NCI-H146 (cell line): ENCODE measurements around the gene CLDND2.

Source experiments
- DNase-seq: peaks from one replicate; lab custom pipeline; 2025; lab: John Stamatoyannopoulos, UW

CLDND2 gene

DNA sequence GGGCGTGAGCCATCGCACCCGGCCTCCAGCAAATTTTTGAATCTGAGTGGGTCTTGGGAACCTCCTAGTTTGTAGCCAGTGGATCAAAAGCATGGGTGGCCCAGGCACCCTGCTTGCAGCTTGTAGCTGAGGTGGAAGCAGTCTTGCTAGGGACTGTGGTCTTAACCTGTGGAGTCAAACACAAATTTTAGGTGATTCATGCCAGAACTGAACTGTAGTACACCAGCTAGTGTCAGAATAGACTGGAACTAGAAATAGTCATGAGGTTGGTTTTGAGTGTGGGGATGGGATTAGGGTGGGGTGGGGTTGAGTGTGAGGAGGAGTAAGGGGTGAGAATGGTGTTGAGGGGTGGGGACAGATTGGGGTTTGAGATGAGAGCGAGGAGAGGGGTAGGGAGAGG, 13.2 kb upstream of the CLDND2 start:
- DNase-seq: no peak

DNA sequence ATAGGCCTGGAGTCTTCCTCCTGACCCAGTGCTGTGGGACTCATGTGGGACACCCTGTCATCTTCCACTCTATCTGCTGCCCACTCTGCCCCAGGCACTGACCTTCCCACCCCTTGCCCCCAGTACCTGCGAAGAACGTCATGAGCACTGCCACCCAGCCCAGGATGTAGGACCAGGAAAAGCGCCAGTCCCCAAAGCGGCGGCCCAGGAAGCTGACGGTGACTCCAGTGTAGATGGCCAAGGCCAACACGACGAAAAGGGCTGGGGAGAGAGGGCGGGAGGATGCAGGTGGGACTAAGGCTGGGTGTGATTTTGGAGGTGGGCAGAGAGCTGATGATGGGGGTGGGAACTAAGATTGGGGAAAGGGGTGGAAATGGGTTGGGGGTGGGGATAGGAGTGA, 11.6 kb upstream of the CLDND2 start:
- no peak for DNase-seq

DNA sequence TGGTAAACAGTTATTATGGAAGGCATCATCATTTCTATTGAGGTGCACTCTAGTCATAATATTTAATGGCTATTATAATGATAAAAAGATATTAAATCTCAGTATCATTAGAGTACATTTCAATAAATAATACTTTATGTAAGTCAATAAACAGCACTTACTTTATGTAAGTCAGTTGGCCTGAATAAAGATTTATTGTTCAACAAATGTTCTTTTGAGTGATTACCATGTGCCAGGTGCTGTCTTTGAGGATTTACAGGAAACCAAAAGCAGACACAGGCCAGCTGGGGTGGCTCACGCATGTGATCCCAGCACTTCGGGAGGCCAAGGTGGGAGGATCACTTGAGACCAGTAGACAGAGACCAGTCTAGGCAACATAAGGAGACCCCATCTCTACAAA, 8.6 kb upstream of the CLDND2 start:
- no peak for DNase-seq

DNA sequence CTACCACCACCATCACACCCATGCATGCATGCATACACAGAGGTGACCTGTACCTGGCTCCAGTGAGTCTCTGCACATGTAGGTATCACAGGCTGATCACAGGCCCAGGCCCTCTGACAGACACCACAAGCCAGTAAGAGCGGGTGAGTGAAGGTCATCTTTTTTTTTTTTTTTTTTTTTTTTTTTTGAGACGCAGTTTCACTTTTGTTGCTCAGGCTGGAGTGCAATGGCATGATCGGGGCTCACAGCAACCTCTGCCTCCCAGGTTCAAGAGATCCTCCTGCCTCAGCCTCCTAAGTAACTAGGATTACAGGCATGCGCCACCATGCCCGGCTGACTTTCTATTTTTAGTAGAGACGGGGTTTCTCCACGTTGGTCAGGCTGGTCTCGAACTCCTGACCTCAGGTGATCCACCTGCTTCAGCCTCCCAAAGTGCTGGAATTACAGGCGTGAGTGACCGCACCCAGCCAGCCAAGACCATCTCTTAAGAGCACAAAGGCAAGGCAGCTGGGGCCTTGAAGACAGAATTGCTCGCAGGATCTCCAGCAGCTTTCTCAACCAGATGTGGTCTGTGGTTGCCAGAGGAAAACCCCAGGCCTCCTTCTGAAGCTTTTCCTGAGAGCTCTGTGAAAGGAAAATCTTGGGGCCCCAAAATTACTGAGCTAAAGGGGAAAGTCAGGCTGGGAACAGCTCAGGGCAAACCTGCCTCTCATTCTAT, 6.9 kb upstream of the CLDND2 start:
- no peak for DNase-seq

DNA sequence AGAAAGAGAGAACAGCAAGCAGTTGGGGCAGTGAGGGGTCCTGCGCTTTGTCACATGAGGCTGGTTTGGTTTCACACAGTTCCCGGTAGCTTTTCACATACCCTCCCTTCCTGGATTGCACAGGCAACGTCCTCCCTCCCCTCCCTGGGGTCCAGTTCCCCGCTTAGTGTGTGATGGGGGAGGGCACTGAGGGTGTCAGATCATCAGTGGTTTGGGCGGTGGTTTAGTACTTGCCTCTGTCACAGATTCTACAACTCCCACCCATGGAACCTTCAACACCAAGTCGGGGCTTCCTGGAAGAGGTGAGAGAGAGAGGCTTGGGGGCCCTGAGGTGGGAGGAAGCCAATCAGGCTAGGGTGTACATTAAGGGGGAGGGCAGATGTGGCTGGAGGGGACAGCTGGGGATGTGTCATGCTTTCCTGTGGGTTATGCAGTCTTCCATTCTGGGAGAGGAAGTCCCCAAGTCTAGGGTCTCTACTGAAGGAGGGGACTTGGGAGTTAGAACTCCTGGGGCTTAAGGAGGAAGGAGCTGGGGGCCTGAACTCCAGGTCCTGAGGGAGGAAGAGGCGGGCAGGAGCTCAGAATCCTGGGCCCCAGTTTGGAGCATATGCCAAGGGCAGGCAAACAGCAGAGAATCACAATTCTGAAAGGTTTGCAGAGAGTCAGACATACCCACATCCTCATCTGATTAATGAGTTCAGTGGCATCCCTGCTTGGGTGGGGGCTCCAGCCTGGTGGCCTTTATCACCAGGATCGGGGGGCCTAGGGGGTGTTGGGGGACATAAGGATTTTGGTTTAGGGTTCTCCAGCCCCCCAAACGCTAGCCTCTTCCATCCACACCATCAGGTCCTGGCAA, 4.1 kb upstream of the CLDND2 start, which contains the start of gene NKG7:
Gene NKG7 (minus strand): TSS at position 6 of the 856 bp plus-strand sequence. CDS start 119 bp downstream, outside the sequence.
- DNase-seq: no peak

DNA sequence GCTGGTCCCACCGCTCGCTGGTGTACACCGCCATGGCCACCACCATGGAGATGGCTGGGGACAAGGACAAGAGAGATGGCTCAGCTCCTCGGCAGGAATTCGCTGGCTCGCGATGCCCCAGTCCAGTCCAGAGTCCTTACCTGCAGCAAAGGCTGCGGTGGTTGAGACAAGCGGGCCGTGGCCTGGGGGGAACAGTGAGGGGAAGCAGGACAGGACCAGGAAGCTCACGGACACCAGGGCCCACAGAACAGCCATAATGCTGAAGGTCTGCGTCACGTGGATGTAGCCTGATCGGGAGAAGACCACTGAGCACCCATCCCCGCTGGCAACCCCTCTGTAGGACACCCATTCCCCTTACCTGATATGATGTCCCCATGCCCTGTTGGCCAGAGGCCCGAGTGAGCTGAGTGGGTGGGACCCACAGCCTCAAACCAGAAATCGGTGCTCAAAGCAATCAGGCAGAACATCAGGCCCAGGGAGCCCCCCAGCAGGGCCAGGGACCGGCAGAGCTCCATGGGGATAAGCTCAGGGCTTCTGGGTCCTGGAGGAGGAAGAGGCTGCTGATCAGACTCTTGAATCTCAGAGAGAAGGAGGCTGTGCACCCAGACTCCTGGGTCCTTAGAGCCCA, 3.3 kb upstream of the CLDND2 start:
- DNase-seq: no peak

DNA sequence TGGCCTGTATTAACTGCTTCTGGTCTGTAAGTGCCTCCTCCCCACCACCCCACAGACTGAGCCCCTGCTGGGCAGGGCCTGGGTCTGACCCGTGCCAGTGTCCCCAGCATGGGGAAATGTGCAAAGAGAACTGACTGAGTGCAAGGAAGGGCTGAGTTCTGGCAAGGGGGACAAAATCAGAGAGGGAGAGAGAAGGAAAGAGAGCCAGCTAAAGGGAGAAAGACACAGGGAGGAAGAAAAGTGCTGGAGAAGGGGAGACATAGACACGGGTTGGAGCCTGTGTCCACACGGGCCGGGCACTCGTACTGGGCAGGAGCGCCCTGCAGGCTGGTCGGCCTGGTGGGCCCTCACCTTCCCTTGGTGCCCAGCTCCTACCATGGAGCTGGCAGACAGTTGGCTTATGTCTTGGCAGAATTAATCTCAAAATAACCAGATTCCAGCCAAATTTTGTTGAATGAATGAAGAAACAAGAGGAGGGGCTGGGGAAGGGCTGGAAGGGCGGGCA, 2.4 kb upstream of the CLDND2 start:
- DNase-seq: no peak

DNA sequence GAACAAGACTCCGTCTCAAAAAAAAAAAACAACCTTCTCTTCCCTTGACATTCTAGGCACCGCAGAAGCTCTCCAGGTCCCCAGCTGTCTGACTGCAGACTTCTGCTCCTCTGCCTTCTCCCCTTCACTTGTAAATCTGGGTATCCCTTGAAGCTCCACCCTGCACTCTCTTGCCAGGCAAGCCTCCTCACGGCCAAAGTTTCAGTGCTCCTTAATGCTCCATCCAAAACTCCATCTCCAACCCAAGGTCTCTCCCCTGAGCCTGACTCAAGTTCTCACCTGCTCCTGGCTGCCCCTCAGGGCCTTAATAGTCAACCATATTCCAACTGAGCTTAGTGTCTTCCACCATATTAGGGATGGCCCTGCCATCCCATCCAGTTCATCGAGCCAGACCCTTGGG, 1.4 kb upstream of the CLDND2 start:
- no peak for DNase-seq

DNA sequence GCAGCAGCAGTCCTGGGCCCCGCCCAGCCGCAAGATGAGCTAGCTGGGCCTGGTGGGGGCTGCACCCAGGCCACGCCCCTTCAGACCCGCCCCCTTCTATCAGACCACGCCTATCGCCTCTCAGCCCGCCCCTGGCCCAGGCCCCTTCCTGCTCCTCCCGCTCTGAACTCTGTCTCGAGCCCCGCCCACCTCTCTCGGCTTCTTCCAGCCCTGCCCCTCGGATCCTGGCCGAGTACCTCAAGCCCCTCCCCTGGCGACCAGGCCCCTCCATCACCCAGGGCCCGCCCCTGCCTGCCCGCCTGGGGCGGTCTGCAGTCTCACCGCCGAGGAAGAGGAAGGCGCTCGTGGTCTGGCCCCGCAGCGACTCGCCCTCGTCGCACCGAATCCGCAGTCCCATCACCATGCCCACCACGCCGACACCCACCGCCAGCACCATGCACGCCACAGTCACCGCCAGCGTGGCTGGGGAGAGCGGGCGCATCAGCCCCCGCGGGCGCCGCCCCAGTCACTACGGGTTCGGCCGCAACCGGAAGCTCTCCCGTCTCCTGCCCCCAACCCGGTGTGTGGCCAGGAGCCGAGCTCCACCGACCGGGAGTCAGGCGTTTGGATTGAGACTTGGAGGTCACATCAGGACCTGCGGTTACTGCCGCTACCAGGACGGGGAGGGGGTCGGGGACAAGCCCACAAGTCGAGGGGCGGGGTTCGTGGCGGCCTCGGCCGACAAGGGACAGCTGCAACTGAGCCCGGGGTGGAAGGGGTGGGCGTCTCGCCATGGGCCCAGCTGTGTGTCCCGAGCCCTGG, 1.0 kb downstream of the CLDND2 start:
- peak; percentile 19 for DNase-seq

DNA sequence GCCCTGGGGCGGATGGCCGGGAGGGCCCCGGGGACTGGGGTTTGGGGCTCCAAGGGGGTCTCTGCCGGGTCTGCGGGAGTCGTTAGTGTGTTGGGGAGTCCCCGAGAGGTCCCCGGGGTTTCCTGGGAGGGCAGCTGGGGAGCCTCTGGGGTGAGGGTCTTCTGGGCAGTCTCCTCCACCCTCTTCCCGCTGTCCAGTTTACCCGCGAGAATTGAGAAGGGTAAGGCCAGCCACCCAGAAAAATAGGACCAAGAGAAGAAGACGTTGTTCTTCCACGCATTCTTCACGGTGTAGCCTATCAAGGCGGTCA, 1.6 kb downstream of the CLDND2 start:
- no peak for DNase-seq

DNA sequence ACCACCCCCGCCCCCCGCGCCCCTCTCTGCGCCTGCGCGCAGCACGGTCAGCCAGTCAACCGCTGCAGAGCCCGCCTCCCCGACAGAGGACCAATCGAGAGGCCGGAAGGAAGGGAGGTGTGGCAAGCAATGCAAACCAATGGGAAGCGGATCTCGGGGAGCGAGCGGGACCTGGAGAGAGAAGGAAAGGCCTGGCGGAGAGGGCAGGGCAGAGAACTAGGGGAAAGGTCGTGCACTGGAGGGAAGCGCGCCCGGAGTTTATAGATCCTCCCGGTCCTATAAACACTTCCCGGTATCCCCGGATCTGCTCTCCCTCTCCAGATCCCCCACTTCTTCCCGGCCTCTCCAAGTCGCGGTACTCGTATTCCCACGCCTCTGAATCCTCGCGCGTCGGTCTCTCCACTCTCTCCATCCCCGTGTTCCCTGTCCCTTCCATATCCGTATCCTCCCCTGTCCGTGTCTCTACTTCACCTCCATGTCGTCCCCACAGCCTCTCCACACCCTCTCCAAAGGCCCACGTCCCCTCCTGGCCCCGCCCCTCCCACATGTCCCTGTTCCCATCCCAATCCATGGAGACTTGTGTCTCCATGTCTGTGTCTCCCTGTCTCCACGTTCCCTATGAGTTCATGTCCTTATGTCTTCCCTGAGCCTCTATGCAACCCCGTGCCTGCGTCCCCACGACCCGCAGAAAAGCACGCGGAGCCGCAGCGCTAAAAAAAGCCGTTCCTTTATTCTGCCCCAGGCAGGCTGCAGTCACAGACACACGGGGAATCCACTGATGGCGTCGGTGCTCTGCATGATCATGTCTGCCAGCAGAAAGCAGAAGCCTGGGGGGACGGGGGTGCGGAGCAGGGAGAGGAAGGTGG, 2.2 kb downstream of the CLDND2 start:
- DNase-seq: peak; percentile 74

DNA sequence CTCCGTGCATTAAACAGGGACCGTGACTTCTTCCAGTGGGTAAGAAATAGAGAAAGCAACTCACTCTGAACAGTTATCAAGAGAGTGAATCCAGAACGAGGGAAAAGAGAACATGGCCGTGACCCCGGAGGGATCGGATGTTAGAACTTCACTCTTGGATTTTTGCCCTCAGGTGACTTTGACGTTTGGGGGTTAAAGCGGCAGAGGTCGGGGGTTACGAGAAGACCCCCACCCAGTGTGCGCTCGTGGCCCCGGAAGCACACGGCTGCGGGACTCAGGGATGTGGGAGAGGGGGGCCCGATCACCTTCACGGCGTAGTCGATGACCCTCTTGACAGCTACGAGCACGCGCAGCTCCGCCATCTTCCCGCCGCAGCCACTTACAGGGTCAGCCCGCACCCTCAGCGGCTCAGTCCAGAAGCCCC, 2.8 kb downstream of the CLDND2 start, which contains the start of gene ETFB:
Gene ETFB (minus strand): TSS at position 424 of the 424 bp plus-strand sequence. CDS start 62 bp downstream, at position 362.
- DNase-seq: no peak

DNA sequence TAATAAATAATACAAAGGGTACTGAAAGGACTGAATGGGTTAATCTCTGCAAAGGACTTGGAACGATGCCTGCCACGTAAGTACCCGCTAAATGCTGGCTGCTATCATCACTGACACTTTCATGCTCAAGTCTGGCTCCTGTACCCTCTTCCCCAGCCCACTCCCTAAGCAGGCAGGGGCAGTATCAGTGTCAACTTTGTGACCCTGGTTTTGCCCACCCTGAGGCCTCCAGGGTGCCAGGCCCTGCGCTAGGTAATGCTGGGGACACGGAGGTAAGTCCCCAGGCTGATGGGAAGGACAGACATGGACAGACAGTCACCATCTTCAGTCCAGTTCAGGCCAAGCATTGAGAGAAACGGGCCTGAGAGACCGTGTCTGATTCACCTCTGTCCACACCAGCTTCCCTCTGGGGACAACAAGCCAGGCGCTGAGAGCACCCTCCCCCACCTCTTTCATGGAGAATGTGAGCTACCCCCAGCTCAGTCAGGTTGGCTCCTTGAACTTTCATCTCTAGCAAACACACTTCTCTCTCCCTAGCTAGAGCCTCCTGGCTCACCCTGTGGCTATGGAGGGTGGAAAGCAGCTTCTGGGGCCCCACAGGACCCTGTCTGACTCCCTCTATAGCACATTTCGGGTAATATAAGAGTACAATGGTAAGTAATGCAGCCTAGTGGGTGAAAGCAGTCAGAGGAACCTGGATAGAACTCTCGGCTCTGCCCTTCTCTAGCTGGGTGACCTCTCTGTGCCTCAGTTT, 3.4 kb downstream of the CLDND2 start:
- no peak for DNase-seq

DNA sequence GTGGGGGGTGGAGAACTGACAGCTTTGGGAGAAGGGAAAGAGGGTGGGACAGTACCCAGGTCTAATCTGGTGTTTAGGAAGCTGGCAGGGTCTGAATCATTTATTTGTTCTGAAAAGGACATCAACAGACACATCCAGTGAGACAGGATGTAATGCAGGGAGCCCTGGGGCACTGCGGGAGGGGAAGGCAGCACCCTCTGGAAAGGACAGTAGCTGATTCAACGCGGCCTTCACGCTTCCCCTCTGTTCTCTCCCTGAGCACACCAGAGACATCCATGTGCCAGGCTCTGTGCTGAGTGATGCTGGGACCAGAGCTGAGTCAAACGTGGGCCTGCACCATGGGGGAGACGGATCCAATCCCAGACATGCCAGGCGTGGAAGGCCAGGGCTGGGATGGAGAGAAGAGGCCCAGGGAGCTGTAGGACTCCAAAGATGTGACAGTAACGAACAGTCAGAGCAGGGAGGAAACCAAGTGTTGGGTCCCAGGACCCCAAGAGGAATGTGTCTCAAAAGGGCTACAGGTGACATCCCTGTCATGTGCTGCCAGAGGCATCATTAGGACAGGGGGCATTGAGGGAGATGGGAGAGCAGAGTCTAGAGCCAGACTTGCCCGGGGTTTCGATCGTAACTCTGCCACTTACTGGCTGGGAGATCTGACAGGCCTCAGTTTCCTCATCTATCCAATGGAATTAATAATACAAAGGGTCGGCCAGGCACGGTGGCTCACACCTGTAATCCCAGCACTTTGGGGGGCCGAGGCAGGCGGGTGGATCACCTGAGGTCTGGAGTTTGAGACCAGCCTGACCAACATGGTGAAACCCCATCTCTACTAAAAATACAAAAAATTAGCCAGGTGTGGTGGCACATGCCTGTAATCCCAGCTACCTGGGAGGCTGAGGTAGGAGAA, 4.3 kb downstream of the CLDND2 start:
- no peak for DNase-seq

DNA sequence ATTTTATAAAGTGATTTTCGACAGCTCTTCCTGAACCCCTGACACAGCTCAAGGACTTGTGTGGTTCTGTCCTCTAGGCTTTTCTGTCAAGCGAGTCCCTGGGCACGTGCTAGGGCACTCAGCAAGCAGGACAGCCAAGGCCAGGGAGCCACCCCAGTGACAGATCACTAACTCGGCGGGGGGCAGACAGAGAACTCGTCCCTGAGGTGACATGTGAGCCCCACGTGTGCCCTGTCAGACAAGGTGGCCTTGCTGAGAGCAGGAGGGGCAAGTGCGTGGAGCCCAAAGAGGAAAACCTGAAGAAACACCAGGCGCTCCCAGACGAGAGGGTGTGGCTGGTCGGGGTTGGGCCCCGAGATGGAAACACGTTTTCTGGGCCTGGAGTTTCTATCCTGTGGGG, 7.6 kb downstream of the CLDND2 start:
- no peak for DNase-seq

DNA sequence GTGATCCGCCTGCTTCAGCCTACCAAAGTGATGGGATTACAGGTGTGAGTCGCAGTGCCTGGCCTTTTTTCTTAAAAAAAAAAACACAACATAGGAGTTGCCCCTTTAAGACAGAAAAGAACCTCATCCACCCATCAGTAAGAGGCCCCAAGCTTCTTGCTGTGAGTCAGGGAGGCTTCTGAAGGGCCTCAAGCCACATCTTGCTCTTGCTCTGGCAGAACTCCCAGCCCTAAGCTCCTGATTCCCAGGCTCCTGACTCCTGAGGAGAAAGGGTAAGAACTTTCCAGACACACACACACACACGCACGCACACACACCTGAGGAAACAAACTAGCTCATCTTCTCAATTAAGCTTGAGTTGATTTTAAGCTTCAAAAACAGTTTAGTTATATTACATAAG, 9.5 kb downstream of the CLDND2 start:
- no peak for DNase-seq

DNA sequence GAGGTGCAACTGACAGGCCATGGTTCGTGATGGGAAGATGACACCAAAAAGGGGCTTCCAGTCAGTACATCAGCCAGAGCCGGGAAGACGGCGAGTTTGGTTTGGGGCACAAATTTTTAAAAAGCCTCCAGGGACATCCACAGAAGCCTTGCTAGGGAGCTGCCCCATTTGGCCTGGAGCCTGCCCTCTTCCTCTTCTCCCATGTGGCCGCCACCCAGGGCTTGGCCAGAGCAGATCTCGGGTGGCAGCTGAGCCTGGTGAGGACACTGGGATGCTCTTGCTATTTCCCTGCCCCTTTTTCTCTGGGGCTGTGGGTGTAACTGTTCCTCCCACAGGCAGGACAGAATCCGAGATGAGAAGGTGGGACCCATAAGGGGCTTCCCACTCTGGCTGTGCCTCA, 10.9 kb downstream of the CLDND2 start:
- no peak for DNase-seq

DNA sequence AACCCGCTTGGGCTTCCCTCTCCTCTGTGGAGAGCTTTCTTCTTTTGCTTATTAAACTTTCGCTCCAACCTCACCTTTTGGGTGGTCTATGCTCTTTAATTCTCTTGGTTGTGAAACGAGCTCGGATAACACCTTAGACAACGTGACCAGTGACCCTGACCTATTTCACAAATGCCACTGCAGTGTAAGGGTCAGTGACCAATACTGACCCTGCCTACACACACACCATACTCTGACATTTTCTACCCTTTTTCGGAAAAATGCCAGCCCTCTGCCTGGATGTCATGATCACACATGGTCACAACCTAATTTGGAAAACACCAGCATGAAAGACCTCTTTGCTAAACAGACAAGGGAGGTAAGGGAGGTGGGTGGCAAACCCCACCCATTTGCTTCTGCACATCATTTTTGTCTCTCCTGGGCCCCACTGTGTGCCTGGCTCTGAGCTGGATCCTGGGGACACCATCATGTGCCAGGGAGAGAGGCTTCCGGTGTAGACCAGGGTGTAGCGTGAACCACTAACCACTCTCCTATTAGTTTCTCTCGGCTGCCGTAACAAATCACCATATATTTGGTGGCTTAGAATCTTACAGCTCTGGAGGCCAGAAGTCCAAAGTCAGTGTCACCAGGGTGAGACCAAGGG, 12.5 kb downstream of the CLDND2 start:
- no peak for DNase-seq

DNA sequence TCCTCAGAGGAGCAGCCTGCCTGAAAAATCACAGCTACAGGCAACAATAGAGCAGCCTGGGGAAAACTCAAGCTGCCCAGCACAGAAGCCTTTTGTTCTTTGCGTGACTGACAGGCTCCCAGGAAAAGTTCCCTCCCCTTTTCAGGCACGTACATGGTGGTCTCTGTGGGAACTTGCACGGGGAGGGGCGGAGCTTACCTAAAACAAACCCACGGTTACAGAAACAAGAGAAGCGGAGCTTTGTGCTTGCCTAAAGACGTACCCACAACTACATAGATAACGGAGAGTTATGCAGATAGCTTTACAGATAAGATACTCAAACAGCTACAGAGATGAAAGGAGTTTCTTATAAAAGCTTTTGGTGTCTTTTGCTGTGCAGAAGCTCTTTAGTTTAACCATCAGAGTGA, 14.1 kb downstream of the CLDND2 start:
- no peak for DNase-seq
